Measurements from ENCODE around the gene C11orf42. TPM values are rescaled to one million over a fixed set of nuclear protein-coding genes. Genes with fewer than 3 reads are reported as not detected.

Gene C11orf42, protein sequence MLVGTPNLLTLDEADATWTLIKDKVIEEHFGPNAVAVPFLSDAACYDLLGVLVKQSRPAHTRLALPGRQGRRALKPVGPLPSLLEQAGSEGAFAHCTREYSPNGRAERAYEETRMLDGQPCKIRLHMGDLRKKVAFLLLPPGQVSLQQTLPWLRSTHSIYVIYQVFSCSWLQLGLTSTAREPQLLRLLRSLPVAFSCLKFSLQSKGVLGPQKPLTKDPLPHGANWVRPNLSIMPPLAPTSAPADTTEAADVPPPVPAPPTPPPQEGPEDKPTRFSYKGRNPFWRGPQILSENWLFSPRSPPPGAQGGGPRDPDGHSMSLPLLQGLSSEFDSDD
- total RNA-seq, result not detected

DNA sequence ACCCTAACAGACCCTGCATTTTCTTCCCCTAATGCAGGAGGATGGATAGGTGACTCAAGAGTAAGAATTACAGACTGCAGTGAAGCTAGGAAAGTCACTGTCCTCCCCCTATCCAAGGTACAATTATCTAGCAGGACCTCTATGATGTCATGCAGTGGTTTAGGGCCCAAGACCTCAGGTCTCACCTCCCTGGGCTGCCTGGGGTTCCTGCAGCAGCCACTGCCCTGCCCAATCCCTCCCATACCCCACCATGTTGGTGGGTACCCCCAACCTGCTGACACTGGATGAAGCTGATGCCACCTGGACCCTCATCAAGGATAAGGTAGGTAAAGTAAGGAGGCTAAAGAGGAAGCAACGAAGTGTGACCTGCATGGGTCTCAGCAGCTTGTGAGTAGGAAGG is at the start of gene C11orf42:
Gene C11orf42 (plus strand): TSS at position 192 of the 400 bp plus-strand sequence. CDS start 59 bp downstream, at position 251.
- DNase-seq (ENCODE audit: low spot score in 2 of 2), result no peak
- no peak within 1 kb of the TSS for H3K4me3 ChIP-seq (ENCODE audit: low read depth, poor library complexity, severe bottlenecking)
- TF ChIP-seq POLR2A (IDR thresholded peaks at IDR 0.05), result no peak
- TF ChIP-seq, protein P1, sequence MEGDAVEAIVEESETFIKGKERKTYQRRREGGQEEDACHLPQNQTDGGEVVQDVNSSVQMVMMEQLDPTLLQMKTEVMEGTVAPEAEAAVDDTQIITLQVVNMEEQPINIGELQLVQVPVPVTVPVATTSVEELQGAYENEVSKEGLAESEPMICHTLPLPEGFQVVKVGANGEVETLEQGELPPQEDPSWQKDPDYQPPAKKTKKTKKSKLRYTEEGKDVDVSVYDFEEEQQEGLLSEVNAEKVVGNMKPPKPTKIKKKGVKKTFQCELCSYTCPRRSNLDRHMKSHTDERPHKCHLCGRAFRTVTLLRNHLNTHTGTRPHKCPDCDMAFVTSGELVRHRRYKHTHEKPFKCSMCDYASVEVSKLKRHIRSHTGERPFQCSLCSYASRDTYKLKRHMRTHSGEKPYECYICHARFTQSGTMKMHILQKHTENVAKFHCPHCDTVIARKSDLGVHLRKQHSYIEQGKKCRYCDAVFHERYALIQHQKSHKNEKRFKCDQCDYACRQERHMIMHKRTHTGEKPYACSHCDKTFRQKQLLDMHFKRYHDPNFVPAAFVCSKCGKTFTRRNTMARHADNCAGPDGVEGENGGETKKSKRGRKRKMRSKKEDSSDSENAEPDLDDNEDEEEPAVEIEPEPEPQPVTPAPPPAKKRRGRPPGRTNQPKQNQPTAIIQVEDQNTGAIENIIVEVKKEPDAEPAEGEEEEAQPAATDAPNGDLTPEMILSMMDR (IDR thresholded peaks at IDR 0.05), result no peak
- WGBS, 2 donors, result 100% methylated on average over 1 of the region's 1 CpG
- intact Hi-C loops (cut with DNase I; ENCODE audit: low total_unique reads), result no loop called here

DNA sequence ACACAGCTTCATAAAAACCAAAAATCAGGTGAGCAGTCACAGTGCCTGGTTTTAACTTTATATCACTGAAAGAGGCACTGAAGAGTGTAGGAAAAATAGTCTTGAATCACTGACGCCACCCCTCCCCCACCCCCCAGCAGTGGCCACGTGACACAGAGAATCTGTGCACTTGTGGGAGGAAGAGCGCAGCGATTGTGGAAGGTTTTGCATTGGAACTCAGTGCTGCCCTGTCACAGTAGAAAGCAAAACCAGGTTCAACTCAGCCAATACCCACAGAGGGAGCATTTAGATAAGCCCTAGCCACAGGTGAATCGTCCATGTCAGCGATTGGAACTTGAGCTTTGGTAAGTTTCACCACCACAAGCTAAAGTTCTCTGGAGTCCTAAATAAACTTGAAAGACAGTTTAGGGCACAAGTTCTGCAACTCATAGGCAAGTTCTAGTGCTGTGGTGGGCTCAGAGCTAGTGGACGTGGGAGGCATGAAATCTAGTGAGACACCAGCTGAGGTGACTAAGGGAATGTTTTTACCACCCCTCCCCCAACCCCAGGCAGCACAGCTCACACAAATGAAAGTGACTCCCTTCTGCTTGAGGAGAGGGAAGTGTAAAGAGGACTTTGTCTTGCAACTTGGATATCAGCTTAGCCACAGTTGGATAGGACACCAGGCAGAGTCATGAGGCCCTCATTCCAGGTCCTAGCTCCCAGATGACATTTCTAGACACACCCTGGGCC is 48.6 kb upstream of the C11orf42 start:
- TF ChIP-seq POLR2A (IDR thresholded peaks at IDR 0.05), result no peak
- TF ChIP-seq, protein P1 (IDR thresholded peaks at IDR 0.05), result no peak
- 83 to 90% methylated on average over 7 of the region's 7 CpGs for WGBS, 2 donors
- no peak for DNase-seq (ENCODE audit: low spot score in 2 of 2)
- no peak overlapping the region for H3K4me3 ChIP-seq (ENCODE audit: low read depth, poor library complexity, severe bottlenecking)
- intact Hi-C loops (cut with DNase I; ENCODE audit: low total_unique reads), result no loop called here

DNA sequence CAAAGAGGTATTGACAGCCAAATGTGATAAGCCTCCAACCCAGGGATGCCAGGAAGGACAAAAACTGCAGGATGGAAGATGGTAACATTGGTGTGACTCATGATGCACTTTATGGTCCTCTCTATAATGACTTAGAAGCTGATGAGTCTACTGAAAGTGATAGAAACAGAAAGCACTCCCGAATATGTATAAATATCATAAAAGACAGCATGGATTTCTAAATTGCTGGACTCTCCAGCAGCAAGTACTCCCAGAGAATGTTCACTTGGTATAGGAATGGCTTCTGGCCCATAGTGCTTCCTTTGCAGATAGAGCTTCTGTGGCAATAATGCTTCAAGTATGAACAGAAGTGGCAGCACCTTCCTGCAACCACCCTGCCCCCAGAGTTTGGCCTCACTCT is 35.1 kb upstream of the C11orf42 start, which contains the start of gene OR52B2:
Gene OR52B2 (minus strand): TSS at position 101 of the 400 bp plus-strand sequence. CDS start 0 bp downstream, at position 101.
- H3K4me3 ChIP-seq (ENCODE audit: low read depth, poor library complexity, severe bottlenecking), result no peak within 1 kb of the TSS
- no peak for TF ChIP-seq POLR2A (IDR thresholded peaks at IDR 0.05)
- TF ChIP-seq, protein P1 (IDR thresholded peaks at IDR 0.05), result no peak
- WGBS, 2 donors, result 77 to 100% methylated on average over 1 of the region's 1 CpG

DNA sequence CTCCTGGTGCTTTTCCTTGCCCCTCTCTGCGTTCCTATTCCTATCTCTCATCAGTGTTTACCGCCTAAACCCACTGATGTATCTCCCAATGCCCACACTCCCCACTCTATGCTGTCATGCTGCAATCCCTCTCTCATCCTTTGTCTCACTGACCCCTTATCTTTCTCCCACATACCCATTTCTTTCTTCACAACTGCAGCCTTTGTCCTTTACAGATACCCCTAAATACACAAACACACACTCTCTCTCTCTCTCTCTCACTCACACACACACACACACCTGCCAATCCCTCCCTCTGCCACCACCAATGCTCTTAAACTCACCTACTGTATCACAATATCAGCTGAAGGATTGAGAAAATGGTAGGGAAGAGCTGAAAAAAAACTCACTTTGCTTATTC is 29.9 kb upstream of the C11orf42 start:
- DNase-seq (ENCODE audit: low spot score in 2 of 2), result no peak
- WGBS, 2 donors, result 70 to 76% methylated on average over 2 of the region's 2 CpGs
- TF ChIP-seq, protein P1 (IDR thresholded peaks at IDR 0.05), result no peak
- no peak for TF ChIP-seq POLR2A (IDR thresholded peaks at IDR 0.05)
- intact Hi-C loops (cut with DNase I; ENCODE audit: low total_unique reads), result no loop called here
- H3K4me3 ChIP-seq (ENCODE audit: low read depth, poor library complexity, severe bottlenecking), result no peak overlapping the region

More for the DNA sequence above, 35.1 kb upstream of the C11orf42 start, which contains the start of gene OR52B2:
- DNase-seq (ENCODE audit: low spot score in 2 of 2), result no peak
- intact Hi-C loops (cut with DNase I; ENCODE audit: low total_unique reads), result no loop called here

DNA sequence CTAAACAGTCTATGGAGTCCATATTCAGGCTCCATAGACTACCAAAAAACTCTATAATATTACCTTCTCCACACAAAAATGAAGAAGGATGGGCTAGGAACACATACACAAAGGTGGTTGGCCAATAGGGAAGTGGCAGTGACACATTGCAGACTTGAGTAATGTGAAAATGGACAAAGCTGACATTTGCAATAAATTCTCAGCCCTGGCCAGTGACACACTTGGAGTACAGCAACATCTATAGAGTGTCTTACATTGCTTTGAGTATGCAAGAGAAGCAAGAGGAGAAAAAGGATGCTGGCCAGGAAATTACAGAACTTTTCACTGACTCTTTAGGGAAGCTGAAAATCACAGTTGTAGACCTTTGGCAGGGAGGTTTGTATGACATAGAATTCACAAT is 13.6 kb upstream of the C11orf42 start:
- TF ChIP-seq POLR2A (IDR thresholded peaks at IDR 0.05), result no peak
- TF ChIP-seq, protein P1 (IDR thresholded peaks at IDR 0.05), result no peak
- H3K4me3 ChIP-seq (ENCODE audit: low read depth, poor library complexity, severe bottlenecking), result no peak overlapping the region
- DNase-seq (ENCODE audit: low spot score in 2 of 2), result no peak
- intact Hi-C loops (cut with DNase I; ENCODE audit: low total_unique reads), result no loop called here
